GM12873 (cell line): Measurements from ENCODE around the gene CCDC27.

Source experiments
- CTCF ChIP-seq: IDR thresholded peaks from 2 replicates; pipeline ENCODE4 v1.5.1; 2012; ENCODE audit warnings: low read depth, mild to moderate bottlenecking, moderate library complexity, low read length, control low read depth; ENCODE audit not compliant: insufficient read depth; ENCODE audit errors: missing control alignments

Gene CCDC27

GRCh38 chr1:3772715-3773571, 20.7 kb downstream of the CCDC27 start, which contains the start of gene SMIM1:
Gene SMIM1 (plus strand): TSS chr1:3772749. CDS start chr1:3775374, 2,625 bp downstream.
- TF ChIP-seq CTCF, result no peak

GRCh38 chr1:3773572-3774275, 21.5 kb downstream of the CCDC27 start:
- TF ChIP-seq CTCF, result no peak

- TF ChIP-seq CTCF, result no peak
Observed at GRCh38 chr1:3774276-3774945, 22.2 kb downstream of the CCDC27 start.

GRCh38 chr1:3774946-3775489, 22.8 kb downstream of the CCDC27 start:
- TF ChIP-seq CTCF, result no peak

GRCh38 chr1:3775490-3776230, 23.4 kb downstream of the CCDC27 start:
- TF ChIP-seq CTCF, result peak; percentile 76

- no peak for TF ChIP-seq CTCF
Observed at GRCh38 chr1:3776231-3776961, 24.1 kb downstream of the CCDC27 start.
